Retinal pigment epithelial cell (primary cell): Measurements from ENCODE around the gene FBN1.

ENCODE experiments used
- DNase-seq: peaks from one replicate; pipeline ENCODE4 v3.0.0-alpha.2; 2010; ENCODE audit warnings: low read depth
- H3K4me3 ChIP-seq: 2 replicates; pipeline ENCODE4 v1.5.1; 2011; ENCODE audit warnings: mild to moderate bottlenecking, low read length, control low read depth, moderate library complexity
- TF ChIP-seq, protein P1 (sequence below): conservative IDR thresholded peaks from 2 replicates; pipeline ENCODE4 v1.5.1; 2011; ENCODE audit warnings: low read depth, low read length, control low read depth, inconsistent platforms

FBN1 gene

DNA sequence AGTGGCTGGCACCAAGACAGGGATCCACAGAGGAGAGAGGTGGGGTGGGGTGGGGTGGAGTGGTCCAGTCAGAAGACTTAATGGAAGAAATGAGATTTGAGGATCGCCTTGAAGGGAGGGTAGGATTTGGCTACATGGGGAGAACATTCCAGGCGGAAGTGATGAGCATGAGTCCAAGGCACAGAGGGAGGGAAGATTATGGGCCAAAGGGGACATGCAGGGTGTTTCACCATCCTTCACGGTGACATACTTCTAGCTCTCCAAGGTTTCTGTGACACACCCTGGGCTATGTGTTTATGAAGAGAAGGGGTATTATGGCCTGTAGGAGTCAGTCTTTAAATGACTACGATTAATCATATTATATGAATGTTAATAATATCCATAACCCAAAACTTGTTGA, 7.7 kb upstream of the FBN1 start:
- TF ChIP-seq, protein P1, sequence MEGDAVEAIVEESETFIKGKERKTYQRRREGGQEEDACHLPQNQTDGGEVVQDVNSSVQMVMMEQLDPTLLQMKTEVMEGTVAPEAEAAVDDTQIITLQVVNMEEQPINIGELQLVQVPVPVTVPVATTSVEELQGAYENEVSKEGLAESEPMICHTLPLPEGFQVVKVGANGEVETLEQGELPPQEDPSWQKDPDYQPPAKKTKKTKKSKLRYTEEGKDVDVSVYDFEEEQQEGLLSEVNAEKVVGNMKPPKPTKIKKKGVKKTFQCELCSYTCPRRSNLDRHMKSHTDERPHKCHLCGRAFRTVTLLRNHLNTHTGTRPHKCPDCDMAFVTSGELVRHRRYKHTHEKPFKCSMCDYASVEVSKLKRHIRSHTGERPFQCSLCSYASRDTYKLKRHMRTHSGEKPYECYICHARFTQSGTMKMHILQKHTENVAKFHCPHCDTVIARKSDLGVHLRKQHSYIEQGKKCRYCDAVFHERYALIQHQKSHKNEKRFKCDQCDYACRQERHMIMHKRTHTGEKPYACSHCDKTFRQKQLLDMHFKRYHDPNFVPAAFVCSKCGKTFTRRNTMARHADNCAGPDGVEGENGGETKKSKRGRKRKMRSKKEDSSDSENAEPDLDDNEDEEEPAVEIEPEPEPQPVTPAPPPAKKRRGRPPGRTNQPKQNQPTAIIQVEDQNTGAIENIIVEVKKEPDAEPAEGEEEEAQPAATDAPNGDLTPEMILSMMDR = no peak
- H3K4me3 ChIP-seq = no peak overlapping the region
- DNase-seq = no peak

DNA sequence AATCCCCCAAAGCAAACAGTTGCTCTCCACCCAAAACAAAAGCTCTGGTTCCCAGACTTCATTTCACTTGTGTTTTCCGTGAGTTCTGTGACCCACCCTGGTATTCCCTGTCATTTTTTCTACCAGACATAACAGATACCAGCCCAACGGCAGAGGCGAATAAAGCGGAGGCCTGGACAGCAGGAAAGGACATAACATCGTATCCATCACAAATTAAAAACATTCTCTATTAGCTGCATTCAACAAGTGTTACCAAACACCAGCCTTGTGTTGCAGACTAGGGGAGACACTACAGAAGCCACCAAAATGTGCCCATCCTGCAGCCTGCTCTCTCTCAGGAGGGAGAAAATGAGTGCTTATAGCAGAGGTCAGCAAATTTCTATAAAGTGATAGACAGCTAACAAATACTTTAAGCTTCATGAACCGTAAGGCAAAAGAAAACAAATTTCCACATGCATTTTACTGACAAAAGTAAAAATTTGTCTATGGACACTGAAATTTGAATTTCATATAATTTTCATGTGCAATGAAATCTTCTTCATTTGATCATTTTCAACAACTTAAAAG, 7.1 kb upstream of the FBN1 start:
- no peak overlapping the region for H3K4me3 ChIP-seq
- TF ChIP-seq, protein P1 = no peak
- no peak for DNase-seq

DNA sequence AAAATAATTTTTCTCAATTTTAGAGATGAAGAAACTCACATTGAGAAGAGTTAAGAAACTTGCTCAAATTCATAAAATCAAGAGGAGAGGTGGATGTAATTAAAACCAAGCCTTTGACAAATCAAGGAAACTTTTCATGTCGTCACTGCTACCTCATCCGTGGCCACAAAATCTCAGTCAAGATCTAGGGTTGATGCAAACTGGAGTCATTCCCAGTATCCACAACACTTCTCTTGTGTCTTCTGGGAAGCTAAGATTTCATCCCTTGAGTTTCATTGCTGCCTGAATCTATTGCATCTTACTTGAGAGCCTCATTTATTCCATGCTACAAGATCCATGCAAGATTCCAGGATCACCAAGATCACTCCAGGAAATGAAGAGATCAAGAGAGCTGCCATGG, 5.4 kb upstream of the FBN1 start:
- no peak overlapping the region for H3K4me3 ChIP-seq
- TF ChIP-seq, protein P1 = no peak
- DNase-seq = no peak

DNA sequence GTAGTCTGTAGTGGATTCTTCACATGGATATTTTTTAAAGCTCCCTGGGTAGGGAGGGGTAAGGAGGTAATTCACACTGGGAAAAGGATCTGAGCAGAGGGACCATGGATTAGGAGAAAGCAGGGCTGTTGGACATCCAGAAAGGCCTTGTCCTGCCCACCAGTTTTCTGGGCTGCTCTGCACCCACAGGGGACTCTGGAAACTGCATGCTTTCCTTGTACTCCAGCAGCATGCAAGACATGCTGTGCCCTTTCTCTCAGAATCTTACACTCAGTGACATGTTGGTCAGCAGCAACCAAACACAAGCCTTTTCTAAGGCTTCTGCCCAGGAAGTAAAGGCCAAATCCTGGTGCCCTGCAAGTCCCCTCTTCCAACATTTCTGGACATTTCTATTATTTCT, 2.5 kb upstream of the FBN1 start:
- no peak overlapping the region for H3K4me3 ChIP-seq
- TF ChIP-seq, protein P1 = peak; percentile 46
- DNase-seq = no peak

DNA sequence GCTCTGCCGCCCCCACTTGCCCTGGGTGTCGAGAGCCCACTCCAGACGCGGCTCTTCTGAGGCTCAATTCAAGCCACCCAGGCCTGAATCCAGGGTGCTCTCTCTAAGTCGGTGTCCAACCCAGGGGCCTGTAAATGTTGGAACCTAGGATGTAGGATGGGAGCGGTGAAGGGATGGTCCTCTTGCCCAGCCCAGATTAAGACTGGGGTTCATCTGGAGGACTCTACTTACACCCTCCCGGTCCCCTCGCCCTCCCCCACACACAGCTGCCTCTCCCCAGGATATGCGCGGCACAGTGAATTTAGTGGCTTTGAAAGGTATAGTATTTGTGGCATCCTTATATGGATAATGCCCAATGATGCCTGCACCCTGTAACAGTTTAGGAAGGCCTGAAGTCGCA, 822 bp upstream of the FBN1 start:
- DNase-seq = no peak
- peak overlapping the region; percentile 92 for H3K4me3 ChIP-seq
- TF ChIP-seq, protein P1 = no peak

DNA sequence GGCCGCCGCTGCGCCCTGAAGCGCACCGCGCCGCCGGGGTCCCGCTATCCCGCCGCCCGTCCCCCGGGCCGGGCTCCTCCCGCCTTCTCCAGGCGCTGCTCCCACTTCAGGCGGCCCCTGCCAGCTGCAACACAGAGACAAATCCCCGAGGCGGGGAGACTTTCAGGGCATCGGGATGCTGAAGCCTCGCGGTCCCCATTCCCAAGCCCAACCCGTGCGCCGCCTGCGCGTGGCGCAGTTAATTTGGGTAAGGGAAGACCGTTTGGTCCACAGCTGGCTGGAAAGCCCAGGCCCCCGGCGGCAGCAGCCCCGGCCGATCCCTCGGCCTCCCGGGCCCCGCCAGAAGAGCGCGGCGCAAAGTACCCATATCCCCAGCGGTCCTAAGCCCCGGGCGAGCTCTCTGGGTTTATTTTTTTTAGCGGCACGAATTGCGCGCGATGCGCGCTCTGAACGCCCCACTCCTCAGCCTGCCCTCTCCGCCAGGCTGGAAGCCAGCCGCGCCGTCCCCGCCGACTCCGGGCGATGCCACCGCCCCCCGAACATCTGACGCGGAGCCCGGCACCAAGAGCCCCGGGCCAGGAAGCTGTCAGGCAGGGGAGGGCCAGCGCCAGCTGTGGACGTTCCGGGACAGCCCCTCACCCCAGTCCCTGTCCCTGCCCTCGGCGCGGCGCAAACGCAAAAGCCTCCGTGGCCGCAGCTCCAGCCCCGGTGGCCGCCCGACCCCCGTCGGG, 517 bp downstream of the FBN1 start:
- DNase-seq = no peak
- peak overlapping the region; percentile 92 for H3K4me3 ChIP-seq
- TF ChIP-seq, protein P1 = peak; percentile 1

DNA sequence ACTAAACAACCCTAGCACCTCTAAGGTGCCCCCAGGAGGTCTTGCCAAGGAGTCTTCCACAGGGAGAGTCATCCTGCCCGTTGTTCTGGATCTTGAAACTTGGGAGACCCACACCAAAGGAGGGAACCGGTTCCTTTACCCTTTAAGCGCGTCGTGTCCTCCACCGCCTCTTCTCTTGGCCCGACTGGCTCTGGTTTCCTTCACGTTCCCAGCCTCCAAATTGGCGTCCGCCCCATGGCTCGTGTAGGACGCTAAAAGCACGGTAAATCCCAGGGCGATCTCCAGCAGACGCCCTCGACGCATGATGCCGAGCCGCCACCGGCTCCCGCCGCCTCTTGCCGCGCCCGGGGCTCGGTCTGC, 1.1 kb downstream of the FBN1 start:
- H3K4me3 ChIP-seq = peak overlapping the region; percentile 92
- TF ChIP-seq, protein P1 = no peak
- no peak for DNase-seq
